Measurements from ENCODE around the gene GALR3. TPM values are rescaled to one million over a fixed set of nuclear protein-coding genes. Genes with fewer than 3 reads are reported as not detected.
A peak's percentile ranks its signal among the peaks of the same experiment; 100 is the strongest.

The GALR3 gene, protein sequence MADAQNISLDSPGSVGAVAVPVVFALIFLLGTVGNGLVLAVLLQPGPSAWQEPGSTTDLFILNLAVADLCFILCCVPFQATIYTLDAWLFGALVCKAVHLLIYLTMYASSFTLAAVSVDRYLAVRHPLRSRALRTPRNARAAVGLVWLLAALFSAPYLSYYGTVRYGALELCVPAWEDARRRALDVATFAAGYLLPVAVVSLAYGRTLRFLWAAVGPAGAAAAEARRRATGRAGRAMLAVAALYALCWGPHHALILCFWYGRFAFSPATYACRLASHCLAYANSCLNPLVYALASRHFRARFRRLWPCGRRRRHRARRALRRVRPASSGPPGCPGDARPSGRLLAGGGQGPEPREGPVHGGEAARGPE
- polyA plus RNA-seq (2013) = not detected in 2 replicates

DNA sequence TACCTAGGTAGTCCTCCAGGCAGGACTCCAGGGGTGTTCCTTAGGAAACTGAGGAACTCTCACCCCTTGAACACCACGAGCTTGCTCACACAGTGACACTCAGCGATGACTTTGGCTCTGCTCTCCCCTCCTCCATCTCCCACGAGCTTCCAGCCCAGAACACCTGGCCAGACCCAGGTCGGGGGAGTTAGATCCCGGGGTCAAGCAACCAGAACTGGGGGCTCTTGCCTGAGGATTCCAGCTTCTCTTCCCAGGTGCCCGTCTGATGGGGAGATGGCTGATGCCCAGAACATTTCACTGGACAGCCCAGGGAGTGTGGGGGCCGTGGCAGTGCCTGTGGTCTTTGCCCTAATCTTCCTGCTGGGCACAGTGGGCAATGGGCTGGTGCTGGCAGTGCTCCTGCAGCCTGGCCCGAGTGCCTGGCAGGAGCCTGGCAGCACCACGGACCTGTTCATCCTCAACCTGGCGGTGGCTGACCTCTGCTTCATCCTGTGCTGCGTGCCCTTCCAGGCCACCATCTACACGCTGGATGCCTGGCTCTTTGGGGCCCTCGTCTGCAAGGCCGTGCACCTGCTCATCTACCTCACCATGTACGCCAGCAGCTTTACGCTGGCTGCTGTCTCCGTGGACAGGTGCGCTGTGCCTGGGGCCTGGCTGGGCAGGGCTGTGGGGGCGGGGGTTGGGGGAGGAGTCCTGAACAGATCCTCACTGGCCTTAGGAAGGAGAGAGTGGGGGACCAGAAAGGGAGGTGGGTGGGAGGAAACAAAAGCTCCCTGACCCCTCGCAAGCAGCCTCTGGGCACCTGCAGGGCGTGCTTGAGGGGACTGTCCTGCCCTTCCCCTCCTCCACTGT lies at the start of gene GALR3:
TSS of gene GALR3 (plus strand) at position 249 of the 852 bp plus-strand sequence. CDS start at position 274, 25 bp downstream.
- Histone ChIP-seq H3K23ac (ENCODE audit: low read length) (no peak within 1 kb of the TSS), H3K79me1 (ENCODE audit: low read length) (no peaks in the 10 kb centered on the region), H3K9me3 (ENCODE audit: insufficient read depth, low read depth, low read length) (peaks cover 9% of the 10 kb centered on the region), H2AFZ (ENCODE audit: insufficient read depth, low read length, poor library complexity) (no peak within 1 kb of the TSS), H3K4me3 (ENCODE audit: low read depth, low read length) (no peak within 1 kb of the TSS), H3K4me2 (ENCODE audit: low read length) (peak within 1 kb of the TSS; percentile 79), H3K4me1 (ENCODE audit: control insufficient read depth in 1 of 2, insufficient read depth in 2 of 2, low read length in 2 of 2) (peaks cover 16 to 18% of the 10 kb centered on the region in 2 experiments), H3K14ac (ENCODE audit: low read length) (no peak within 1 kb of the TSS), H3K27ac (ENCODE audit: low read depth, low read length) (no peak within 1 kb of the TSS), H3K27me3 (ENCODE audit: insufficient read depth, low read length) (peaks cover 33% of the 10 kb centered on the region), H3K4ac (ENCODE audit: low read depth, low read length) (no peak within 1 kb of the TSS), H2AK5ac (ENCODE audit: low read length) (no peak within 1 kb of the TSS), H3K36me3 (ENCODE audit: control insufficient read depth in 1 of 2, insufficient read depth in 2 of 2, low read length in 2 of 2) (no peaks in the 10 kb centered on the region), H4K91ac (ENCODE audit: low read depth, low read length) (no peak within 1 kb of the TSS), H4K8ac (ENCODE audit: low read depth, low read length) (no peak within 1 kb of the TSS), H4K12ac (ENCODE audit: low read depth, low read length) (no peak within 1 kb of the TSS), H2BK5ac (ENCODE audit: low read depth, low read length, poor library complexity) (no peak within 1 kb of the TSS), H3K9ac (ENCODE audit: low read length) (no peak within 1 kb of the TSS), H2BK12ac (ENCODE audit: low read length) (no peak within 1 kb of the TSS), H2BK120ac (ENCODE audit: insufficient read depth, low read length, poor library complexity) (no peak within 1 kb of the TSS), H3K79me2 (ENCODE audit: control insufficient read depth, insufficient read depth, low read length, poor library complexity) (no peaks in the 10 kb centered on the region), H3K18ac (ENCODE audit: low read length) (no peak within 1 kb of the TSS)
- no peak for DNase-seq
- no CpG with 5 or more reads among the region's 21 CpGs for WGBS (ENCODE audit: extremely low coverage, insufficient coverage, insufficient read length)

DNA sequence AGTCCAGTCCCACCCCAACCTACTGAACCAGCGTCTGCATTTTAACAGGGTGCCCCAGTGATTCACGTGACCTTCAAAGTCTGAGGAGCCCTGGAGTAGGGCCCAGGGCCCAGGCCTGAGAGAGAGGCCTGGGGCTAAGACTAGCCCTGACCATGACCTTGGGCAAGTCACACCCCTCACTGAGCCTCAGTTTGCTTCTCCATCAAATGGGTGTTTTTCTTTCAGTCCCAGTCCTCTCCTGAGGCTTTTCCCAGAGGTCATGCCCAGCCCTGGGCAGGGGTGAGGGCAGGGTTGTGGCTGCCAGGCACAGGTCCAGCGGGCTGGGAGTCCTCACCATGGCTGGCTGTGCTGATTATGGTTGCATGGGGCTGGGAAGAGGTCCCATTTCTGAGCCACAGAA lies 48.5 kb upstream of the GALR3 start:
- peaks cover 42 to 44% of the 10 kb centered on the region in 2 experiments for H3K36me3 ChIP-seq (ENCODE audit: control insufficient read depth in 1 of 2, insufficient read depth in 2 of 2, low read length in 2 of 2)
- H3K4me1 ChIP-seq (ENCODE audit: control insufficient read depth in 1 of 2, insufficient read depth in 2 of 2, low read length in 2 of 2) = peaks cover 0 to 3% of the 10 kb centered on the region in 2 experiments
- no peak overlapping the region for H3K14ac ChIP-seq (ENCODE audit: low read length)
- H3K79me2 ChIP-seq (ENCODE audit: control insufficient read depth, insufficient read depth, low read length, poor library complexity) = no peaks in the 10 kb centered on the region
- no peak overlapping the region for H2AK5ac ChIP-seq (ENCODE audit: low read length)
- H2AFZ ChIP-seq (ENCODE audit: insufficient read depth, low read length, poor library complexity) = no peak overlapping the region
- no peak overlapping the region for H3K18ac ChIP-seq (ENCODE audit: low read length)
- no peaks in the 10 kb centered on the region for H3K9me3 ChIP-seq (ENCODE audit: insufficient read depth, low read depth, low read length)
- WGBS (ENCODE audit: extremely low coverage, insufficient coverage, insufficient read length) = no CpG with 5 or more reads among the region's 3 CpGs
- no peak overlapping the region for H3K4me2 ChIP-seq (ENCODE audit: low read length)
- H3K4me3 ChIP-seq (ENCODE audit: low read depth, low read length) = no peak overlapping the region
- H3K27me3 ChIP-seq (ENCODE audit: insufficient read depth, low read length) = no peaks in the 10 kb centered on the region
- H2BK12ac ChIP-seq (ENCODE audit: low read length) = no peak overlapping the region
- H3K27ac ChIP-seq (ENCODE audit: low read depth, low read length) = no peak overlapping the region
- no peak for DNase-seq
- no peak overlapping the region for H3K4ac ChIP-seq (ENCODE audit: low read depth, low read length)
- no peak overlapping the region for H2BK120ac ChIP-seq (ENCODE audit: insufficient read depth, low read length, poor library complexity)
- H2BK5ac ChIP-seq (ENCODE audit: low read depth, low read length, poor library complexity) = no peak overlapping the region
- no peak overlapping the region for H4K91ac ChIP-seq (ENCODE audit: low read depth, low read length)
- no peak overlapping the region for H3K23ac ChIP-seq (ENCODE audit: low read length)
- no peak overlapping the region for H4K8ac ChIP-seq (ENCODE audit: low read depth, low read length)
- no peak overlapping the region for H4K12ac ChIP-seq (ENCODE audit: low read depth, low read length)
- no peaks in the 10 kb centered on the region for H3K79me1 ChIP-seq (ENCODE audit: low read length)
- no peak overlapping the region for H3K9ac ChIP-seq (ENCODE audit: low read length)

DNA sequence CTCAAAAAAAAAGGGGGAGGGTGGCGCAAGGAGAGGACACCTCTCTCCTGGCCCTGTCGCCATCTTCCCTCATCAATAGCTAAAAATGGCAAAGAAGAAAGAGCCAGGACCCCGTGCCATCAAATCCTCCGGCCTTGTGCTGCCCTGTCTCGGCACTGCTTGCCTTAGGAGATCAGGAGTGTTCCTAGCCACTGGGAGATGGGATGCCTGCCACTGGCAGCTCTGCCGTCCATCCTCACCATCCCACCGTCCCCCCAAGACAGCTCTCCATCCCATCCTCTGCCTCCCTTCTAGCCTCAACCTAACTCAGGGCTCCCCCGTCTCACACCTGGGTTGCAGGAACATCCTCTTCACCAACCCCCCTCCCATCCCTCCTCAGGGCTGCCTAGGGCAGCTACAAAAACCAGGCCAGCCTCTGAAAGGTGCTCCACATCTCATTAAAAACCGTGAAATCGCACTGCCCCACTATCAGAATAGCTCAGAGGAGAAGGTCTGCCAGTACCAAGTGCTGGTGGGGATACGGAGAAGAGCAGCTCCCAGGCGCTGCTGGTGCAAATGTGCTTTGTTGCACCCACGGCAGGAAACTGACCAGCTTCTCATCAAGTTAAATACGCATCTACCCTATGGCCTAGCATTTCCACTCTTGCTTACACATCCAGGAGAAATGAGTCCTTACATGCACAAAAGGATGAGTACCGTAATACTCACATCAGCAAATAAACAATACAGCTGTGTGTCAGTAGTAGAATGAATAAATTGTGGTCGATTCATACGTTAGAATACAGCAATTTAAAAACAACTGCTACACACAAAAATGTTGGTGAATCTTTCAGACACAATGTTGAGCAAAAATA lies 47.2 kb upstream of the GALR3 start:
- no CpG with 5 or more reads among the region's 17 CpGs for WGBS (ENCODE audit: extremely low coverage, insufficient coverage, insufficient read length)
- no peaks in the 10 kb centered on the region for H3K79me1 ChIP-seq (ENCODE audit: low read length)
- no peak overlapping the region for H2BK5ac ChIP-seq (ENCODE audit: low read depth, low read length, poor library complexity)
- H3K9me3 ChIP-seq (ENCODE audit: insufficient read depth, low read depth, low read length) = no peaks in the 10 kb centered on the region
- H3K27me3 ChIP-seq (ENCODE audit: insufficient read depth, low read length) = no peaks in the 10 kb centered on the region
- H3K36me3 ChIP-seq (ENCODE audit: control insufficient read depth in 1 of 2, insufficient read depth in 2 of 2, low read length in 2 of 2) = peaks cover 39 to 40% of the 10 kb centered on the region in 2 experiments
- H4K8ac ChIP-seq (ENCODE audit: low read depth, low read length) = no peak overlapping the region
- no peak overlapping the region for H4K91ac ChIP-seq (ENCODE audit: low read depth, low read length)
- peak in 1 of 2 donors; percentile 6 for DNase-seq
- no peak overlapping the region for H2BK12ac ChIP-seq (ENCODE audit: low read length)
- no peak overlapping the region for H2BK120ac ChIP-seq (ENCODE audit: insufficient read depth, low read length, poor library complexity)
- H3K4me2 ChIP-seq (ENCODE audit: low read length) = no peak overlapping the region
- H3K4ac ChIP-seq (ENCODE audit: low read depth, low read length) = no peak overlapping the region
- no peak overlapping the region for H3K14ac ChIP-seq (ENCODE audit: low read length)
- H3K18ac ChIP-seq (ENCODE audit: low read length) = no peak overlapping the region
- H3K4me1 ChIP-seq (ENCODE audit: control insufficient read depth in 1 of 2, insufficient read depth in 2 of 2, low read length in 2 of 2) = peaks cover 0 to 3% of the 10 kb centered on the region in 2 experiments
- no peak overlapping the region for H3K27ac ChIP-seq (ENCODE audit: low read depth, low read length)
- H3K4me3 ChIP-seq (ENCODE audit: low read depth, low read length) = peak overlapping the region; percentile 31
- no peak overlapping the region for H4K12ac ChIP-seq (ENCODE audit: low read depth, low read length)
- no peak overlapping the region for H3K9ac ChIP-seq (ENCODE audit: low read length)
- no peak overlapping the region for H2AFZ ChIP-seq (ENCODE audit: insufficient read depth, low read length, poor library complexity)
- no peak overlapping the region for H2AK5ac ChIP-seq (ENCODE audit: low read length)
- no peak overlapping the region for H3K23ac ChIP-seq (ENCODE audit: low read length)
- H3K79me2 ChIP-seq (ENCODE audit: control insufficient read depth, insufficient read depth, low read length, poor library complexity) = no peaks in the 10 kb centered on the region

DNA sequence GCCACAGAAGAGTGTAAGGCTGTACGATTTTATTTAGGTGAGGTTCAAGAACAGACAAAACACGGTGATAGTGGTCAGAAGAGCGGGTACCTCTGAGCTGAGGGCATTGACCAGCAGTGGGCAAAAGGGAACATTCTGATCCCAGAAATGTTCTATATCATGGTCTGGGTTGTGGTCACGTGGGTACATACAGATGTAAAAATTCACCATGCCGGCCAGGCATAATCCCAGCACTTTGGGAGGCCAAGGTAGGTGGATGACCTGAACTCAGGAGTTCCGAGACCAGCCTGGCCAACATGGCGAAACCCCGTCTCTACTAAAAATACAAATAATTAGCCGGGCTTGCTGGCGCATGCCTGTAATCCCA lies 46.6 kb upstream of the GALR3 start:
- H2AFZ ChIP-seq (ENCODE audit: insufficient read depth, low read length, poor library complexity) = no peak overlapping the region
- H3K4ac ChIP-seq (ENCODE audit: low read depth, low read length) = no peak overlapping the region
- no peak overlapping the region for H3K4me3 ChIP-seq (ENCODE audit: low read depth, low read length)
- H3K27me3 ChIP-seq (ENCODE audit: insufficient read depth, low read length) = no peaks in the 10 kb centered on the region
- H4K12ac ChIP-seq (ENCODE audit: low read depth, low read length) = no peak overlapping the region
- H2AK5ac ChIP-seq (ENCODE audit: low read length) = no peak overlapping the region
- no peaks in the 10 kb centered on the region for H3K79me2 ChIP-seq (ENCODE audit: control insufficient read depth, insufficient read depth, low read length, poor library complexity)
- no peak overlapping the region for H3K14ac ChIP-seq (ENCODE audit: low read length)
- H2BK5ac ChIP-seq (ENCODE audit: low read depth, low read length, poor library complexity) = no peak overlapping the region
- no CpG with 5 or more reads among the region's 10 CpGs for WGBS (ENCODE audit: extremely low coverage, insufficient coverage, insufficient read length)
- no peaks in the 10 kb centered on the region for H3K79me1 ChIP-seq (ENCODE audit: low read length)
- no peak overlapping the region for H4K8ac ChIP-seq (ENCODE audit: low read depth, low read length)
- no peak overlapping the region for H3K4me2 ChIP-seq (ENCODE audit: low read length)
- peak overlapping the region; percentile 19 for H3K27ac ChIP-seq (ENCODE audit: low read depth, low read length)
- no peak overlapping the region for H3K18ac ChIP-seq (ENCODE audit: low read length)
- no peak overlapping the region for H2BK12ac ChIP-seq (ENCODE audit: low read length)
- DNase-seq = peak in 1 of 2 donors; percentile 27
- peaks cover 0 to 3% of the 10 kb centered on the region in 2 experiments for H3K4me1 ChIP-seq (ENCODE audit: control insufficient read depth in 1 of 2, insufficient read depth in 2 of 2, low read length in 2 of 2)
- H3K23ac ChIP-seq (ENCODE audit: low read length) = no peak overlapping the region
- peak overlapping the region; percentile 5 for H4K91ac ChIP-seq (ENCODE audit: low read depth, low read length)
- no peak overlapping the region for H3K9ac ChIP-seq (ENCODE audit: low read length)
- H3K36me3 ChIP-seq (ENCODE audit: control insufficient read depth in 1 of 2, insufficient read depth in 2 of 2, low read length in 2 of 2) = peaks cover 32 to 34% of the 10 kb centered on the region in 2 experiments
- no peak overlapping the region for H2BK120ac ChIP-seq (ENCODE audit: insufficient read depth, low read length, poor library complexity)
- no peaks in the 10 kb centered on the region for H3K9me3 ChIP-seq (ENCODE audit: insufficient read depth, low read depth, low read length)

Measured in trophoblast cell (in vitro differentiated cells and primary cell).